MCF 10A (cell line): ENCODE results near the gene APBA1. TPM values are rescaled to one million over a fixed set of nuclear protein-coding genes. Genes with fewer than 3 reads are reported as not detected.
A peak's percentile ranks its signal among the peaks of the same experiment; 100 is the strongest.

ENCODE experiments used
- BruUV-seq: library from RNA; stranded (reverse); fragments of 400-500 nt; replicated peaks from 2 replicates; lab custom pipeline; 2021; lab: Mats Ljungman, UMichigan
- CTCF ChIA-PET: fragments of 300-600 bp; sonication (Branson Sonifier 250); formaldehyde crosslinking; extraction: SDS; loops from one replicate; lab custom pipeline; 2021; ENCODE audit warnings: antibody characterized with exemption, inconsistent platforms; lab: Yijun Ruan, JAX
- POLR2A ChIA-PET: fragments of 300-600, 350-650 bp; sonication (Branson Sonifier 250); formaldehyde crosslinking; extraction: SDS; loops from one replicate; lab custom pipeline; 2020; ENCODE audit warnings: antibody characterized with exemption, inconsistent platforms; lab: Yijun Ruan, JAX
- DNase-seq: peaks from one replicate; pipeline ENCODE4 v3.0.0-alpha.2; 2018; ENCODE audit not compliant: unreplicated experiment
- H3K27ac Mint-ChIP-seq: one replicate; pipeline ENCODE4 v1.8.0; 2022; ENCODE audit warnings: mild to moderate bottlenecking, low read depth, mixed read lengths; ENCODE audit not compliant: unreplicated experiment
- H3K27me3 Mint-ChIP-seq: one replicate; pipeline ENCODE4 v1.8.0; 2022; ENCODE audit warnings: mixed read lengths; ENCODE audit not compliant: insufficient read depth, unreplicated experiment
- H3K36me3 Mint-ChIP-seq: one replicate; pipeline ENCODE4 v1.8.0; 2022; ENCODE audit warnings: mild to moderate bottlenecking, moderate library complexity, mixed read lengths; ENCODE audit not compliant: insufficient read depth, unreplicated experiment
- H3K4me1 Mint-ChIP-seq: one replicate; pipeline ENCODE4 v1.8.0; 2022; ENCODE audit warnings: mixed read lengths; ENCODE audit not compliant: insufficient read depth, unreplicated experiment
- H3K4me3 Mint-ChIP-seq: one replicate; pipeline ENCODE4 v1.8.0; 2022; ENCODE audit warnings: mild to moderate bottlenecking, moderate library complexity, mixed read lengths; ENCODE audit not compliant: unreplicated experiment
- H3K9me3 Mint-ChIP-seq: one replicate; pipeline ENCODE4 v1.8.0; 2022; ENCODE audit warnings: mixed read lengths; ENCODE audit not compliant: unreplicated experiment
- CTCF ChIP-seq: fragments of 200-600 bp; IDR thresholded peaks from one replicate; pipeline ENCODE4 v1.8.0; 2022; ENCODE audit warnings: antibody characterized with exemption, mild to moderate bottlenecking; ENCODE audit not compliant: unreplicated experiment
- intact Hi-C: fragments of 100-400 bp; cut with micrococcal nuclease; formaldehyde crosslinking; loops from 2 replicates; pipeline ENCODE4 v1.14.1; 2022
- total RNA-seq: library from RNA; stranded (reverse); gene quantifications from 2 replicates; pipeline ENCODE4 v1.2.3, GENCODE V29; 2022

The APBA1 gene
- total RNA-seq, 1 experiment from 2014 or later: 0.07 TPM

GRCh38 chr9:69382135-69382534, 290.0 kb downstream of the APBA1 start:
- CTCF ChIA-PET: interaction anchor here (0.6 kb wide), 1 partner anchor 48 kb away, joined by 3 read pairs; no protein-coding TSS in a partner anchor

GRCh38 chr9:69380811-69381210, 291.4 kb downstream of the APBA1 start:
- no peak for DNase-seq
- ChIA-PET CTCF (no interaction called here), POLR2A (no interaction called here)
- no peak for TF ChIP-seq CTCF
- H3K36me3 Mint-ChIP-seq: peaks cover 4% of the 10 kb centered on the region
- H3K4me3 Mint-ChIP-seq: no peak overlapping the region
- peaks cover 24% of the 10 kb centered on the region for H3K4me1 Mint-ChIP-seq
- intact Hi-C loops: no loop called here
- no peaks in the 10 kb centered on the region for H3K9me3 Mint-ChIP-seq
- H3K27me3 Mint-ChIP-seq: no peaks in the 10 kb centered on the region
- no TSS peak for BruUV-seq
- no peak overlapping the region for H3K27ac Mint-ChIP-seq

More at GRCh38 chr9:69382135-69382534, 290.0 kb downstream of the APBA1 start:
- Mint-ChIP-seq H3K4me1 (peaks cover 15% of the 10 kb centered on the region), H3K9me3 (no peaks in the 10 kb centered on the region), H3K27ac (no peak overlapping the region), H3K27me3 (peaks cover 11% of the 10 kb centered on the region), H3K36me3 (no peaks in the 10 kb centered on the region), H3K4me3 (no peak overlapping the region)
- intact Hi-C loops: no loop called here
- DNase-seq: no peak
- no peak for TF ChIP-seq CTCF
- BruUV-seq: no TSS peak
- POLR2A ChIA-PET: no interaction called here

- POLR2A ChIA-PET: no interaction called here
- Mint-ChIP-seq H3K27me3 (no peaks in the 10 kb centered on the region), H3K9me3 (no peaks in the 10 kb centered on the region), H3K4me3 (no peak overlapping the region), H3K27ac (no peak overlapping the region), H3K36me3 (peaks cover 4% of the 10 kb centered on the region), H3K4me1 (peaks cover 24% of the 10 kb centered on the region)
- intact Hi-C loops: no loop called here
- DNase-seq: no peak
- CTCF ChIA-PET: interaction anchor here (0.8 kb wide), 1 partner anchor 125 kb away, joined by 3 read pairs; no protein-coding TSS in a partner anchor
- BruUV-seq: no TSS peak
- TF ChIP-seq CTCF: no peak
Observed at GRCh38 chr9:69380301-69380700, 291.9 kb downstream of the APBA1 start.

- no peaks in the 10 kb centered on the region for H3K27me3 Mint-ChIP-seq
- CTCF ChIA-PET: interaction anchor here (0.6 to 1.8 kb wide), 6 partner anchors 15 to 277 kb away, joined by 3 to 11 read pairs (median 4); no protein-coding TSS in a partner anchor
- H3K9me3 Mint-ChIP-seq: no peaks in the 10 kb centered on the region
- H3K4me3 Mint-ChIP-seq: peak overlapping the region; percentile 5
- POLR2A ChIA-PET: interaction anchor here (0.6 to 1.1 kb wide), 3 partner anchors 9 to 82 kb away, joined by 3 to 4 read pairs (median 3); no protein-coding TSS in a partner anchor
- peak; percentile 73 for DNase-seq
- H3K4me1 Mint-ChIP-seq: peaks cover 24% of the 10 kb centered on the region
- H3K27ac Mint-ChIP-seq: no peak overlapping the region
- no TSS peak for BruUV-seq
- peaks cover 4% of the 10 kb centered on the region for H3K36me3 Mint-ChIP-seq
- intact Hi-C loops: no loop called here
- no peak for TF ChIP-seq CTCF
Observed at GRCh38 chr9:69379270-69379982, 292.7 kb downstream of the APBA1 start.
